Effector memory CD8-positive, alpha-beta T cell (primary cell): ENCODE data around the gene VTI1A.

Experiments used
- ATAC-seq: fragments of 150-1000 bp; cut with Tn5 transposase; replicated peaks from 2 replicates; pipeline ENCODE4 v1.10.0; 2021; ENCODE audit warnings: mild to moderate bottlenecking, moderate library complexity
- DNase-seq, 3 experiments: peaks; one replicate each; pipeline ENCODE4 v3.0.0; 2021
- H3K27ac Mint-ChIP-seq, 2 donors: one replicate each; pipeline ENCODE4 v1.8.0; 2022; ENCODE audit warnings: mild to moderate bottlenecking in 2 of 2, mixed read lengths in 2 of 2, moderate library complexity in 2 of 2
- H3K27me3 Mint-ChIP-seq, 2 donors: one replicate each; pipeline ENCODE4 v1.8.0; 2022; ENCODE audit warnings: mixed read lengths in 2 of 2
- H3K36me3 Mint-ChIP-seq: one replicate; pipeline ENCODE4 v1.8.0; 2022; ENCODE audit warnings: mild to moderate bottlenecking, moderate library complexity, mixed read lengths; ENCODE audit not compliant: insufficient read depth
- H3K4me1 Mint-ChIP-seq, 2 donors: one replicate each; pipeline ENCODE4 v1.8.0; 2022; ENCODE audit warnings: low read depth in 2 of 2, mixed read lengths in 2 of 2
- H3K4me3 Mint-ChIP-seq, 2 donors: one replicate each; pipeline ENCODE4 v1.8.0; 2022; ENCODE audit warnings: mild to moderate bottlenecking in 2 of 2, mixed read lengths in 2 of 2, moderate library complexity in 2 of 2
- H3K9me3 Mint-ChIP-seq, 2 donors: one replicate each; pipeline ENCODE4 v1.8.0; 2022; ENCODE audit warnings: mixed read lengths in 2 of 2

Gene VTI1A

DNA sequence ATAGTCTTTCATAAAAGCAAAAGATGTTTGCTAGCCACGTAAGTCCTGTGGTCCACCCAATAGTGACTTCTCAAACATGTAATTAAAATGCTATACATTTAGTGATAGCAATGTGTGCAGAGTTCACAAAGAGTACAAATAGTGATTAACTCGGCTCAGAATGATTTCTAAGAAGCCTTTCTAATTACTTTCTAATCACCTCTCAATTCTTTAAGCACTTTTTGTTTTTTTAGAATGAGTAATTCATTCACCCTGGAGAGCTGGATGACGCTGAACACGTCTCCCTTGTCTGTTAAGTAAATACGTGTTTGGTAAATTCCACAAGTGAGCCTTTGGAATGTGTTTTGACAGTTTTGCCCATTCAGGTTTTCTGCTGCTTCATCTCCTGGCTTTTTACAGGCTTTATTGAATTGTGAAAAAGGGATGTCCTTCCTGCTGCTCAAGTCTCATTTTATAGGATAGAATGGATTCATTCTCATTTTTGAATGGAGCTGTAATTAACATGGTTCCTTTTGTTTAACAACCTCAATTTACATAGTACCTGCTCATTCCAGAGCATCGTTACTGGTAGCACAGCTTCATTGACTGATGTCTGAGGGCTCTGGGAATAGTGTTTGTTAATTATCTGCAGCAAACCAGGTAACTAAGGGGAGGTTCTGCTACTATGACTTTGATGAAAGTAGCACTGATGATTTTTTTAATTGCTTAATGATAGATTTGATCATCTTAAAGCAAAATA is 212.1 kb downstream of the VTI1A start:
- no peak overlapping the region for H3K4me3 Mint-ChIP-seq
- H3K4me1 Mint-ChIP-seq = peaks cover 0 to 8% of the 10 kb centered on the region in 2 donors
- H3K9me3 Mint-ChIP-seq = no peaks in the 10 kb centered on the region
- ATAC-seq (no peak), DNase-seq (no peak)
- H3K36me3 Mint-ChIP-seq = peaks cover 2% of the 10 kb centered on the region
- no peak overlapping the region for H3K27ac Mint-ChIP-seq
- H3K27me3 Mint-ChIP-seq = no peaks in the 10 kb centered on the region

DNA sequence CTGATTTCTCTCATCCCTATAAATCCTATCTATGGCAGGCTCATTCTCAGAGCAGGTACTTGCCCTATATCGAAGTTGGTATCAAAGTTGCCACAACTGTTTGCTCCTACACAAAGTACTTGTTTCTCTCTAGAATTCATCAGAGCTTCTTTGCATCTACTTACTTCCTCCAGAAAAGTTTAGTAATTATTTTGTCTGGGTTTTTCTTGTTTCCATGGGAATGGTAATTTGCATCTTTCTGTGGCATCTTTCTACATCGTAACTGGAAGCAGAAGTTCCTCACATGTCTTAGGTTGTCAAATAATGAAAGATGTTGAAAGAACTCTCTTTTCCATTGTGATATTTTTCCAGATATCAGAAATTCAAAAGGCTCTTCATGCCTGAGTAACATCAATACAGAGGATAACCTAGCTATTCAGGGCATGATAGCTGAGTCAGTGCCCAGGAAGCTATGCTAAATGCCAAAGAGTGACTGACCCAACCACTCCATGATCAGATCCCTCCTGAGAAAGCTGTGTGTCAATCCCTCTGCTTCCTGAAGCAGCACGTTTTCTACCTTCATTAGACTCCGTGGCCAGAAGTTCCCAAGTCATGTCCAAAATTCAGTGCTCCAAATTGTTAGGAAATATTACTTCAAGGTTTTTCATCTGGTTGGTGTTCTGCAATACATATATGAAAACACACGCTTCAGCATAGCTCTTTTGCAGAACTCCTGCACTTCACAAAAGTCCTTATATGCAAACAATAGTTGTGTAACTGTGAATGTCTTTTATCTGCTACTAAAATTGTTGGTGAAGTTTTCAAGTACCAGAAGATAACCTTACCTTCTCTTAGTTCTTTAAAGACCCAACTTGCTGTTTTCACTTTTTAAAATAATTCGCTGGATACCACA is 216.5 kb downstream of the VTI1A start:
- Mint-ChIP-seq H3K4me1 (no peaks in the 10 kb centered on the region), H3K27me3 (no peaks in the 10 kb centered on the region), H3K9me3 (no peaks in the 10 kb centered on the region), H3K27ac (no peak overlapping the region), H3K36me3 (no peaks in the 10 kb centered on the region), H3K4me3 (no peak overlapping the region)
- DNase-seq (no peak), ATAC-seq (no peak)

- no peaks in the 10 kb centered on the region for H3K9me3 Mint-ChIP-seq
- H3K4me1 Mint-ChIP-seq = no peaks in the 10 kb centered on the region
- peaks cover 6% of the 10 kb centered on the region for H3K36me3 Mint-ChIP-seq
- no peak overlapping the region for H3K27ac Mint-ChIP-seq
- no peaks in the 10 kb centered on the region for H3K27me3 Mint-ChIP-seq
- no peak for DNase-seq
- ATAC-seq = no peak
- H3K4me3 Mint-ChIP-seq = no peak overlapping the region
Observed at GRCh38 chr10:112666094-112666493, 219.1 kb downstream of the VTI1A start.

GRCh38 chr10:112669989-112670388 is 223.0 kb downstream of the VTI1A start:
- H3K36me3 Mint-ChIP-seq = peaks cover 10% of the 10 kb centered on the region

GRCh38 chr10:112671743-112672142 is 224.7 kb downstream of the VTI1A start:
- no peak overlapping the region for H3K27ac Mint-ChIP-seq
- no peak for ATAC-seq
- no peak overlapping the region for H3K4me3 Mint-ChIP-seq
- no peak for DNase-seq
- H3K9me3 Mint-ChIP-seq = no peaks in the 10 kb centered on the region
- no peaks in the 10 kb centered on the region for H3K27me3 Mint-ChIP-seq
- H3K36me3 Mint-ChIP-seq = peaks cover 10% of the 10 kb centered on the region
- H3K4me1 Mint-ChIP-seq = no peaks in the 10 kb centered on the region

More at GRCh38 chr10:112669989-112670388, 223.0 kb downstream of the VTI1A start:
- H3K4me3 Mint-ChIP-seq = no peak overlapping the region
- ATAC-seq = no peak
- H3K9me3 Mint-ChIP-seq = no peaks in the 10 kb centered on the region
- no peaks in the 10 kb centered on the region for H3K27me3 Mint-ChIP-seq
- H3K27ac Mint-ChIP-seq = no peak overlapping the region
- H3K4me1 Mint-ChIP-seq = no peaks in the 10 kb centered on the region
- no peak for DNase-seq

DNA sequence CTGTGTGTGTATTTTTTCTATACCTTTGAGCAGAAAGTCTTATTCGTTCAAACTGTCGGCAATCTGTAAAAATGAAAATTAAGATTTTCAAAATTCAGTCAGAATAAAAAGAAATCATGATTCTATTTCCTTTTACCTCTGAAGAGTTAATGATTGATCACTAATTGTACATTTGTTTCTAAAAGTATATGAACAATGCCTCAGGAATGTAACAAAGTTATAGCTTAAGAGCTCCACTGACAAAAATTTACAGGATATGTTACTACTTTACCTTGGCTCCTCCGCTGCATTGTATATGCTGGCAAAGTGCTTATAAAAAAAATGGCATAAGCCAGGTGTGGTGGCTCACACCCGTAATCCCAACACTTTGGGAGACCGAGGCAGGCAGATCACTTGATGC is 225.7 kb downstream of the VTI1A start:
- Mint-ChIP-seq H3K27ac (no peak overlapping the region), H3K27me3 (no peaks in the 10 kb centered on the region), H3K9me3 (no peaks in the 10 kb centered on the region), H3K36me3 (peaks cover 10% of the 10 kb centered on the region), H3K4me3 (no peak overlapping the region), H3K4me1 (no peaks in the 10 kb centered on the region)
- ATAC-seq (no peak), DNase-seq (no peak)

GRCh38 chr10:112675560-112676083 is 228.6 kb downstream of the VTI1A start:
- H3K9me3 Mint-ChIP-seq = no peaks in the 10 kb centered on the region
- ATAC-seq (no peak), DNase-seq (no peak)
- no peak overlapping the region for H3K4me3 Mint-ChIP-seq
- H3K36me3 Mint-ChIP-seq = peaks cover 5% of the 10 kb centered on the region
- H3K27me3 Mint-ChIP-seq = no peaks in the 10 kb centered on the region
- no peaks in the 10 kb centered on the region for H3K4me1 Mint-ChIP-seq
- H3K27ac Mint-ChIP-seq = no peak overlapping the region

DNA sequence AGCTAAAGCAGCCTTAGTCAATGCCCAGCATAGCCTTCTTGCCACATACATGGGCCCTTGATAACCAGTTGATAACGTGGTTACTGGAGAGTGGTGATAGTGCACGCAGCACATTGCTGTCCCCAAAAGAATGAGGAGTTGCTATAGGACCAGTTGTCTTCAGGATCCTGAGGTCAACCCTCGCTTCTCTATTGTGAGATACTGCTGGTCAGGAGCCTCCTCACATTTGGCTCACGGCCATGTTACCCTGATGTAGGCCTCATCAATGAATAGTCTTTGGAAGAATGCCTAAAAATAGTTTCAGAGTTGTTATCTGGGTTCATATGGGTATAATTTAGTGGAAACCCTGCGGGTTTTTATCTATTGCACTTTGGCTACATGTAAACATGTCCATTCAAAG is 230.7 kb downstream of the VTI1A start:
- peaks cover 5% of the 10 kb centered on the region for H3K36me3 Mint-ChIP-seq
- no peak for ATAC-seq
- no peak overlapping the region for H3K4me3 Mint-ChIP-seq
- DNase-seq = no peak
- no peaks in the 10 kb centered on the region for H3K27me3 Mint-ChIP-seq
- no peak overlapping the region for H3K27ac Mint-ChIP-seq
- H3K9me3 Mint-ChIP-seq = no peaks in the 10 kb centered on the region
- H3K4me1 Mint-ChIP-seq = no peaks in the 10 kb centered on the region

GRCh38 chr10:112678581-112678980 is 231.6 kb downstream of the VTI1A start:
- no peaks in the 10 kb centered on the region for H3K27me3 Mint-ChIP-seq
- no peak overlapping the region for H3K4me3 Mint-ChIP-seq
- DNase-seq (no peak), ATAC-seq (no peak)
- no peaks in the 10 kb centered on the region for H3K9me3 Mint-ChIP-seq
- no peaks in the 10 kb centered on the region for H3K4me1 Mint-ChIP-seq
- peaks cover under 1% of the 10 kb centered on the region for H3K36me3 Mint-ChIP-seq
- H3K27ac Mint-ChIP-seq = no peak overlapping the region

GRCh38 chr10:112678987-112679386 is 232.0 kb downstream of the VTI1A start:
- no peaks in the 10 kb centered on the region for H3K36me3 Mint-ChIP-seq
- no peak for DNase-seq
- no peak overlapping the region for H3K4me3 Mint-ChIP-seq
- no peaks in the 10 kb centered on the region for H3K9me3 Mint-ChIP-seq
- no peaks in the 10 kb centered on the region for H3K4me1 Mint-ChIP-seq
- H3K27me3 Mint-ChIP-seq = no peaks in the 10 kb centered on the region
- no peak for ATAC-seq
- H3K27ac Mint-ChIP-seq = no peak overlapping the region

- DNase-seq (no peak), ATAC-seq (no peak)
- Mint-ChIP-seq H3K27ac (no peak overlapping the region), H3K9me3 (no peaks in the 10 kb centered on the region), H3K36me3 (no peaks in the 10 kb centered on the region), H3K27me3 (no peaks in the 10 kb centered on the region), H3K4me1 (no peaks in the 10 kb centered on the region), H3K4me3 (no peak overlapping the region)
Observed at GRCh38 chr10:112679392-112679791, 232.4 kb downstream of the VTI1A start.

DNA sequence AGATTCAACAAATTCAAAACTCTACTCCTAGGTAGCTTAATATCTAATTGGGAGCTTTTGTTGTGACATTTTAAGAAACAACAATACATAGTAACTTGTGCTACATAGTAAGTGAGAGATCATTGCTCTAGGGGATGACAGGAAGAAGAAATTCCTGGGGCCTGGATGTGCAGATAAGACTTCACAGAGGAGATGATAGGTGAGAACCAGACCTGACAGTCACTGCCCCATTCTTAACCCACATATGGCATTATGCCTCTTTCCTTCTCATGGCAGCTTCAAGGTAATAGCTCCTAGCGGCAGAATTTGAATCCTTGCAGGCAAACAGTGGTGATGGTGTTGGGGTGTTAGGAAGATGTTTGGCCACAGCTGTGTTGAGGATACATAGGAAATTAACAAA is 233.6 kb downstream of the VTI1A start:
- no peaks in the 10 kb centered on the region for H3K36me3 Mint-ChIP-seq
- no peaks in the 10 kb centered on the region for H3K4me1 Mint-ChIP-seq
- H3K27ac Mint-ChIP-seq = no peak overlapping the region
- ATAC-seq = no peak
- DNase-seq = no peak
- no peak overlapping the region for H3K4me3 Mint-ChIP-seq
- no peaks in the 10 kb centered on the region for H3K27me3 Mint-ChIP-seq
- no peaks in the 10 kb centered on the region for H3K9me3 Mint-ChIP-seq

DNA sequence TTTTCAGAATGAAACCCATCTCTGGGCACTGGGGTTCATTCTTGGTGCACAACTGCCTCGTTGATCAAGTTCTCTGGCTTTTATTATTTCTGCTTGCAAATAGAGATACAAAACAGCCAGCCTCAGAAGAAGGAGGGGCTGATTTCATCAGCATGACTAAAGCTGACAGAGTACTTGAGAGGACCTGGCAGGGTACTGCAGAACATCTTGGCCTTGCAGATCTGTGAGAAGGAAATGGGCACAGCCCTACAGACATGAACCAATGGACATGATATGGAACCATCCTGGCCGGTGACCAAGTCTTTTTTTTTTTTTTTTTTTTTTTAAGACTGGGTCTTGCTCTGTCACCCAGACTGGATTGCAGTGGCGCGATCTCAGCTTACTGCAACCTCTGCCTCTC is 240.6 kb downstream of the VTI1A start:
- no peak overlapping the region for H3K27ac Mint-ChIP-seq
- peaks cover 0 to 3% of the 10 kb centered on the region in 2 donors for H3K4me1 Mint-ChIP-seq
- no peaks in the 10 kb centered on the region for H3K9me3 Mint-ChIP-seq
- H3K36me3 Mint-ChIP-seq = peaks cover 7% of the 10 kb centered on the region
- ATAC-seq = no peak
- H3K27me3 Mint-ChIP-seq = no peaks in the 10 kb centered on the region
- no peak overlapping the region for H3K4me3 Mint-ChIP-seq
- DNase-seq = no peak
